Adipocyte (in vitro differentiated cells): ENCODE measurements around the gene PIH1D1.

Experiments
- DNase-seq: peaks from one replicate; pipeline ENCODE4 v3.0.0-alpha.2; 2015; ENCODE audit warnings: low read depth
- H3K27me3 ChIP-seq: replicated peaks from 2 replicates; pipeline ENCODE4 v1.7.0; 2013; ENCODE audit warnings: mild to moderate bottlenecking, low read length, moderate library complexity; ENCODE audit not compliant: control insufficient read depth, insufficient read depth
- H3K36me3 ChIP-seq: 2 replicates; pipeline ENCODE4 v1.7.0; 2013; ENCODE audit warnings: low read length, mild to moderate bottlenecking, moderate library complexity; ENCODE audit not compliant: control insufficient read depth, insufficient read depth, severe bottlenecking
- H3K4me1 ChIP-seq: 2 replicates; pipeline ENCODE4 v1.7.0; 2013; ENCODE audit warnings: mild to moderate bottlenecking, low read length, moderate library complexity; ENCODE audit not compliant: control insufficient read depth, insufficient read depth
- H3K4me3 ChIP-seq: 2 replicates; pipeline ENCODE4 v1.7.0; 2013; ENCODE audit warnings: mild to moderate bottlenecking, low read length, moderate library complexity
- H3K9ac ChIP-seq: 2 replicates; pipeline ENCODE4 v1.7.0; 2013; ENCODE audit warnings: mild to moderate bottlenecking, low read length, moderate library complexity
- H3K9me3 ChIP-seq: 2 replicates; pipeline ENCODE4 v1.7.0; 2013; ENCODE audit warnings: mild to moderate bottlenecking, low read length, moderate library complexity; ENCODE audit not compliant: control insufficient read depth

The PIH1D1 gene

GRCh38 chr19:49490287-49491029 lies 38.8 kb upstream of the PIH1D1 start:
- peaks cover 43% of the 10 kb centered on the region for H3K36me3 ChIP-seq
- DNase-seq, result no peak
- H3K9ac ChIP-seq, result peak overlapping the region; percentile 100
- no peaks in the 10 kb centered on the region for H3K27me3 ChIP-seq
- H3K4me1 ChIP-seq, result peaks cover 19% of the 10 kb centered on the region
- peak overlapping the region; percentile 99 for H3K4me3 ChIP-seq
- H3K9me3 ChIP-seq, result no peaks in the 10 kb centered on the region

GRCh38 chr19:49489601-49490167 lies 38.1 kb upstream of the PIH1D1 start:
- peaks cover 43% of the 10 kb centered on the region for H3K36me3 ChIP-seq

GRCh38 chr19:49488863-49489537 lies 37.4 kb upstream of the PIH1D1 start:
- H3K4me3 ChIP-seq, result peak overlapping the region; percentile 99
- H3K36me3 ChIP-seq, result peaks cover 43% of the 10 kb centered on the region
- peak; percentile 38 for DNase-seq
- H3K9me3 ChIP-seq, result no peaks in the 10 kb centered on the region
- no peaks in the 10 kb centered on the region for H3K27me3 ChIP-seq
- peaks cover 19% of the 10 kb centered on the region for H3K4me1 ChIP-seq
- H3K9ac ChIP-seq, result peak overlapping the region; percentile 100

More at GRCh38 chr19:49489601-49490167, 38.1 kb upstream of the PIH1D1 start:
- DNase-seq, result no peak
- Histone ChIP-seq H3K9ac (peak overlapping the region; percentile 100), H3K9me3 (no peaks in the 10 kb centered on the region), H3K4me1 (peaks cover 19% of the 10 kb centered on the region), H3K4me3 (peak overlapping the region; percentile 99), H3K27me3 (no peaks in the 10 kb centered on the region)

GRCh38 chr19:49488046-49488862 lies 36.6 kb upstream of the PIH1D1 start:
- Histone ChIP-seq H3K4me3 (peak overlapping the region; percentile 99), H3K9ac (peak overlapping the region; percentile 100), H3K4me1 (peaks cover 19% of the 10 kb centered on the region), H3K27me3 (no peaks in the 10 kb centered on the region), H3K9me3 (no peaks in the 10 kb centered on the region), H3K36me3 (peaks cover 42% of the 10 kb centered on the region)
- DNase-seq, result peak; percentile 31

- Histone ChIP-seq H3K36me3 (peaks cover 34% of the 10 kb centered on the region), H3K4me1 (peaks cover 19% of the 10 kb centered on the region), H3K9ac (peak within 1 kb of the TSS; percentile 100), H3K27me3 (no peaks in the 10 kb centered on the region), H3K4me3 (peak within 1 kb of the TSS; percentile 99), H3K9me3 (no peaks in the 10 kb centered on the region)
- DNase-seq, result peak; percentile 99
These were observed 35.8 kb upstream of the PIH1D1 start, which contains the start of gene RPL13A for GRCh38 chr19:49487277-49488045. TSS of gene RPL13A (plus strand) at chr19:49487608. CDS start at chr19:49487630, 22 bp downstream.

GRCh38 chr19:49486710-49487276 lies 35.2 kb upstream of the PIH1D1 start:
- DNase-seq, result no peak
- H3K27me3 ChIP-seq, result no peaks in the 10 kb centered on the region
- peaks cover 27% of the 10 kb centered on the region for H3K36me3 ChIP-seq
- peak overlapping the region; percentile 58 for H3K4me3 ChIP-seq
- peak overlapping the region; percentile 70 for H3K9ac ChIP-seq
- H3K9me3 ChIP-seq, result no peaks in the 10 kb centered on the region
- H3K4me1 ChIP-seq, result peaks cover 19% of the 10 kb centered on the region

GRCh38 chr19:49486232-49486631 lies 34.6 kb upstream of the PIH1D1 start:
- Histone ChIP-seq H3K4me3 (no peak overlapping the region), H3K4me1 (peaks cover 19% of the 10 kb centered on the region), H3K27me3 (no peaks in the 10 kb centered on the region), H3K9me3 (no peaks in the 10 kb centered on the region), H3K36me3 (peaks cover 21% of the 10 kb centered on the region), H3K9ac (no peak overlapping the region)
- DNase-seq, result no peak

- no peaks in the 10 kb centered on the region for H3K4me1 ChIP-seq
- no peaks in the 10 kb centered on the region for H3K36me3 ChIP-seq
- H3K27me3 ChIP-seq, result no peaks in the 10 kb centered on the region
- H3K9ac ChIP-seq, result no peak overlapping the region
- H3K9me3 ChIP-seq, result no peaks in the 10 kb centered on the region
- no peak overlapping the region for H3K4me3 ChIP-seq
- DNase-seq, result no peak
These were observed 29.5 kb upstream of the PIH1D1 start for GRCh38 chr19:49481020-49481683.

GRCh38 chr19:49479975-49480628 lies 28.5 kb upstream of the PIH1D1 start:
- no peaks in the 10 kb centered on the region for H3K27me3 ChIP-seq
- H3K9me3 ChIP-seq, result no peaks in the 10 kb centered on the region
- H3K4me3 ChIP-seq, result no peak overlapping the region
- H3K4me1 ChIP-seq, result peaks cover under 1% of the 10 kb centered on the region
- no peaks in the 10 kb centered on the region for H3K36me3 ChIP-seq
- no peak for DNase-seq
- H3K9ac ChIP-seq, result no peak overlapping the region
